Epithelial cell of proximal tubule (primary cell): Measurements from ENCODE around the gene DUOXA2. TPM values are rescaled to one million over a fixed set of nuclear protein-coding genes. Genes with fewer than 3 reads are reported as not detected.
A peak's percentile ranks its signal among the peaks of the same experiment; 100 is the strongest.

Experiments used
- DNase-seq: peaks from one replicate; pipeline ENCODE4 v3.0.0-alpha.2; 2011; ENCODE audit warnings: low read depth
- H3K4me3 ChIP-seq: 2 replicates; pipeline ENCODE4 v1.5.1; 2011; ENCODE audit warnings: low read depth, mild to moderate bottlenecking, low read length
- total RNA-seq: library from RNA; depleted of rRNA; stranded (reverse); fragments of >200 nt; gene quantifications from 2 replicates; pipeline ENCODE4 v1.2.3, GENCODE V29; 2015
- TF ChIP-seq, protein P1 (sequence below): conservative IDR thresholded peaks from 2 replicates; pipeline ENCODE4 v1.5.1; 2012; ENCODE audit warnings: low read depth, mild to moderate bottlenecking, low read length

DUOXA2 gene
- total RNA-seq, 1 donor from 2014 or later = not detected

DNA sequence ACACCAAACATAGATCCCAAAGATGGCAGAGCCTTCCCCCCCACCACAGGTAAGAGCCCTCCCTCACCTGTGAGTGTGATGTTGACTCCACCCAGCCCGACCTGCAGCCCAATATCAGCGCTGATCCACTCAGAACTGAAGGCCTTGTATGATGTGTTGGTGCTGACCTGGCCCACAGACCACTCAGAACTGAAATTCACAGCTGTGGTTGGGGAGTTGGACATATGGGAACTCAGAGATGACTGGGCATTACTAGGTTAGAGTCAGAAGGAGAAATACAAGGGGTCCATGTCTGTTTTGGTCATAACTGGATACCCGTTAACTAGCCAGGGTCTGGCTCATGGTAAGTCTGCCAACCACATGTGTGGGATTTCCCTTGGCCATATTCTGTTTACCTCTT, 6.9 kb downstream of the DUOXA2 start:
- TF ChIP-seq, protein P1, sequence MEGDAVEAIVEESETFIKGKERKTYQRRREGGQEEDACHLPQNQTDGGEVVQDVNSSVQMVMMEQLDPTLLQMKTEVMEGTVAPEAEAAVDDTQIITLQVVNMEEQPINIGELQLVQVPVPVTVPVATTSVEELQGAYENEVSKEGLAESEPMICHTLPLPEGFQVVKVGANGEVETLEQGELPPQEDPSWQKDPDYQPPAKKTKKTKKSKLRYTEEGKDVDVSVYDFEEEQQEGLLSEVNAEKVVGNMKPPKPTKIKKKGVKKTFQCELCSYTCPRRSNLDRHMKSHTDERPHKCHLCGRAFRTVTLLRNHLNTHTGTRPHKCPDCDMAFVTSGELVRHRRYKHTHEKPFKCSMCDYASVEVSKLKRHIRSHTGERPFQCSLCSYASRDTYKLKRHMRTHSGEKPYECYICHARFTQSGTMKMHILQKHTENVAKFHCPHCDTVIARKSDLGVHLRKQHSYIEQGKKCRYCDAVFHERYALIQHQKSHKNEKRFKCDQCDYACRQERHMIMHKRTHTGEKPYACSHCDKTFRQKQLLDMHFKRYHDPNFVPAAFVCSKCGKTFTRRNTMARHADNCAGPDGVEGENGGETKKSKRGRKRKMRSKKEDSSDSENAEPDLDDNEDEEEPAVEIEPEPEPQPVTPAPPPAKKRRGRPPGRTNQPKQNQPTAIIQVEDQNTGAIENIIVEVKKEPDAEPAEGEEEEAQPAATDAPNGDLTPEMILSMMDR = no peak
- no peak overlapping the region for H3K4me3 ChIP-seq
- DNase-seq = no peak

DNA sequence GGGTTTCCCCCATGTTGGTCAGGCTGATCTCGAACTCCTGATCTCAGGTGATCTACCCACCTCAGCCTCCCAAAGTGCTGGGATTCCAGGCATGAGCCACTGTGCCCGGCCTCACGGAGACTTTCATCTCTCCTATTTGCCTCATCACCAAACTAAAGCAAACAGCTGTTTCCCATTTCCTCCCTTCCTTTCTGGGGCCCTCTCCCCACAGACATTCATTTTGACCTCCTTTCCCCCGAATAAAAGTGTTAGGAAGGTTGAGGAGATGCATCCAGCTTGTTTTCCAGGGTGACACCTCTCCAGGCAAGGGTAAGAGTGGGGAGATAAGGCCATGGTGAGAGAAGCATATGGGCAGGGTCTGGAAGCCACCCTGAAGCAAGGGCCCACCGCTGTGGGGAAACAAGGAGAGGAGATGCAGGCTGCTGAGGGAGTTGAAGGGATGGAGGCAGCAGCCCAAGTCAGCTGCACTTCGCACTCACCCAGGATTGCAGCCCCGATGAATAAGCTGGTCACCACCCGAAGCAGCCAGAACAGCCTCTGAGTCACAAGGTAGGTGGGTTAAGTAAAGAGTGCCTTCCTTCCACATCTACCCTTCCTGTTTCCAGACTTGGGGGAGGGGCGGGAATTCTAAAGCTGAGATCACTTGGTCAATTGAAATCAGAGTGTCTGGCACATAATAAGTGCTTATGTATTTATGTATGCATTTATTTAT, 7.7 kb downstream of the DUOXA2 start:
- peak; percentile 45 for DNase-seq
- TF ChIP-seq, protein P1 = no peak
- no peak overlapping the region for H3K4me3 ChIP-seq

DNA sequence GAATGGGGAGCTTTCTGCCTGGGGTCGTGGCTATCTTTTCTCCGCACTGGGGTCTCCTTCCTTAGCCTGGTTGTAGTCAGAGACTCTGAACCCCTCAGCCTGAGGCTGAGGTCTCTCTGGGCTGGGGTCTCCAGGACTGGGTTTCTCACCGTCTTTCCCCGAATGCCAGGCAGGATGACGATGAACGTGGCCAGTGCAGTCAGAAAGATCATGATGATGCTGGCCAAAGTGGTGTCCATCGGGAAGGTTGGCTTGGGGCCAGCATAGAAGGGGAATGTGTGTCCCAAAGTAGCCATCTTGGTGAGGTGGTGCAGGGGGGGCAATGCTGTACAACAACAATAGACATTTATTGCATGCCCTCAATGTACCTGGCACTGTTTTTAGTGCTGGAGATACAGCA, 8.6 kb downstream of the DUOXA2 start:
- TF ChIP-seq, protein P1 = no peak
- H3K4me3 ChIP-seq = no peak overlapping the region
- no peak for DNase-seq

DNA sequence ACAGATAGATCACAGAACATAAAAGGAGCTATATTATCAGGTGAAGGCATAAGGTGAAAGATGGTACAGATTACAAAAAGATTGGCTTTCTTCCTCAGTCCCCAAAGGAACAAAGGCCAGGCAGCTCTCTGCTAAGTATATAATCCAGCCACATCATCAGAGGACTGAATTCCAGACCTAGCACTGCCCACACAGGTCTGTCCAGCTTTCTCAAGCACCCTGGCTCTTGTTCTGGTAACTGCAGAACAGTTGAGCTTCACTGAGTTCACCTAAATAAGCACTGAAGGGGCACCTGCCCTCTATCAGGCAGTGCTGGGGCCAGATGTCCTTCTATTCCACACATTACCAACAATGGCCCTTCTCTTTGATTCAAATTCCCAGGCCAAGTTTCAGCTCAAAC, 9.3 kb downstream of the DUOXA2 start:
- TF ChIP-seq, protein P1 = no peak
- DNase-seq = no peak
- no peak overlapping the region for H3K4me3 ChIP-seq

DNA sequence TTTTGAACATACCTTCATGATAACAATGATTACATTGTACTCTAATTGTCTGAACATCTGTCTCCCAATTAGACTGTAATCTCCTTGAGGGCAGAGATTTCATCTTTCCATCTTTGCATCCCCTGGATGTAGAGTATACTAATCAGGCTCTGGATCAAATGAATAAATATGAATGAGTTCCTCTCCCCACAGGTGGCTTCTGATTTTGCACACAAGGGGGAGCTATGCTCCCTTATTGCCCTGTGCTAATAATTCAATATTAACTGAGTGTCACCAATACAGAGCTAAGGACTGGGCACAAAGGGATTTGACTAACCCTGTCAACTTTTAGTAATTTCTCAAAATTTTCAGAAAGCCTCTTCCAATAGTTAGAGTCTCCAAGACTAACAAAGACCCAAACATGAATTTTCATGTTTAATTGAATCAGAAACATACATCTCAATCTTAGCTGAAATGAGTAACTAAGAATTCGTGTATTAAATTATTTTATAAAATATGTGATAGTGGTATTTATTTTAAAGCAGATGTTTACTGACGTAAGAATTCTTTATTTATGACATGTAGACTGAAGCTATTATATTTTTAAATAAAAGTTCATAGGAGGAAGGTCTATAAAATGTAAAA, 12.5 kb downstream of the DUOXA2 start:
- no peak overlapping the region for H3K4me3 ChIP-seq
- no peak for DNase-seq
- TF ChIP-seq, protein P1 = peak; percentile 76

DNA sequence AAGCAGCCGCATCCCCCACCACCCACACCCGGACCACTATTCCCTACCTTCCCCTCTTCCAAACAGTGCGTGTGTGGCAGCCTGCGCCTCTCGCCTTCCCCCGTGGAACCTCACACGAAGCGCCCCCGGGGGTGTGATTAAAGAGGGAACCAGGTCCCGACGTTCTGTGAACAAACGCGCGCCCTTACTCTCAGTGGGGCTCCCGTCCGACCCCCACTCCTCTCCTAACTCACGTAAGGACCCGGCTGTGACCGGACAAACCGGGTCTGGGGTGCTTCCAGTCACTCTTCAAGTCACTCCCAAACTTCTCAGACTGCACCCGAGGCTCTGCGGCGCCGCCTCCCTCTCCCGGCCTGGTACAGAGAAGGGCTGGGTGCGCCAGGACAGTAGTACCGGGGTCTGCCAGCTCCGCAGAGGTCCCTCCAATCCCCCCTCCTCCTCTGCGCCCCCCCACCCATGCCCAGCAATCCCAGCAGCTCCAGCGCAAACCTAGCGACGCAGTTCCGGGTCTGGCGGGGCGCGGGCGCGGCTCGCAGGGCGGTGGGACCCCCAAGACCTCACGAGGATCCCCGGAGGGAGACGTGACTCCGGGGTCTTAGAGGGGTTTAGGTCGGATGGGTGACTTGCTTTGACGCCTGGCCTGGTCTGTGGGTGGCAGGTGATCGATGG, 15.0 kb downstream of the DUOXA2 start:
- no peak for DNase-seq
- TF ChIP-seq, protein P1 = no peak
- H3K4me3 ChIP-seq = no peak overlapping the region
